NT2/D1 (cell line): ENCODE measurements around the gene USP7.

Experiments
- SUZ12 ChIP-seq: IDR thresholded peaks from 2 replicates; pipeline ENCODE4 v1.6.1; 2011; ENCODE audit not compliant: insufficient read length, insufficient read depth; ENCODE audit errors: extremely low read depth
- YY1 ChIP-seq: IDR thresholded peaks from 2 replicates; pipeline ENCODE4 v1.6.1; 2011; ENCODE audit not compliant: insufficient read length, insufficient read depth

DNA sequence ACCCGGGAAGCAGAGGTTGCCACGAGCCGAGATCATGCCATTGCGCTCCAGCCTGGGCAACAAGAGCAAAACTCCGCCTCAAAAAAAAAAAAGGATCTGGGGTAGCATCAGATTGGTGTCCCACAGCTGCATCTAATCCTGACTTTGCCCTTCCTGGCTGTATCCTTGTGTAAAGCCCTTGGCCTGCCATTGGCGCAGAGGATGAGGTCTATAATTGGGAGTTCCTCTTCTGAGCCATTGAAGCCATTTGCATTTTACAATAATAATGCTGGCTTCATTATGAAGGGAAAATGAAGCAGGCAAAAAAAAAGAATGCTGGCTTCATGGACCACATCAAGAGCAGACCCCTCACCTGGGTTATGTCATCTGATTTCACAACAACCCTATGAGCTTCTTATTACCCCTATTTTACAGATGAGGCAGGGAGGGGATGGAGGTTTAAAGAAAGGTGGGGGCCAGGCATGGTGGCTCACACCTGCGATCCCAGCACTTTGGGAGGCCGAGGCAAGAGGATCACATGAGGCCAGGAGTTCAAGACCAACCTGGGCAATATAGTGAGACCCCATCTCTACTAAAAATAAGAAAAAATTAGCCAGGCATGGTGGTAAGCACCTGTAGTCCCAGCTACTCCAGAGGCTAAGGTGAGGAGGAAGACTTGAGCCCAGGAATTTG is 82.7 kb downstream of the USP7 start:
- TF ChIP-seq YY1 (no peak), SUZ12 (no peak)
